GM20000 (cell line): Measurements from ENCODE around the gene ZNF276.
"Not testable (repeated sequence)": the region's sequence is repeated elsewhere in the genome, so short reads cannot be mapped to it uniquely, and the experiment has no call there.

Experiments
- DNase-seq: peaks from one replicate; pipeline ENCODE4 v3.0.0; 2012; ENCODE audit warnings: low spot score
- TF ChIP-seq, protein P1 (sequence below): IDR thresholded peaks from 2 replicates; pipeline ENCODE4 v1.5.1; 2012; ENCODE audit warnings: mild to moderate bottlenecking, control low read depth; ENCODE audit errors: extremely low read depth, missing control alignments

ZNF276 gene

DNA sequence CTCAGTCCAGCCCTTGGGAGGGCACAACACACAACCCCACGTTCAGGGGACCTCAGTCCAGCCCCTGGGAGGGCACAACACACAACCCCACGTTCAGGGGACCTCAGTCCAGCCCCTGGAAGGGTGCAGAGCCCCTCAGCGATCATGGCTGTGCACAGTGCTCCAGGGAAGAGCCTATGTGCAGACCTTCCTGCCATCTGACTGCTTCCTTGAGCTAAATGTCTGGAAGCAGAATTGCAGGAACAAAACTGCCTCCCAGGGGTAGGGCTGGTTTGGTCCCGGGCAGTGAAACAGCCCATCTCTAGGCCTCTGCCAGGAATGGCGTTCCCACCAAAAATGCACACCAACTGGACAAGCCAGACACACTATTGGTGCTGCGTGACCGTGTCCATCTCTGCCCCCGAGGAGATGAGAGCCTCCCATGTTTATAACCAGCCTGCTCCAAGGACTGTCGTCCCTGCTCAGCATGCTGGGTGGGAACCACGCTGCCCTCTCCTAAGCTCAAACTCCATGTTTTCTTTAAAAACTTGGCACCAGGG is 44.0 kb downstream of the ZNF276 start:
- DNase-seq, result no peak
- TF ChIP-seq, protein P1, sequence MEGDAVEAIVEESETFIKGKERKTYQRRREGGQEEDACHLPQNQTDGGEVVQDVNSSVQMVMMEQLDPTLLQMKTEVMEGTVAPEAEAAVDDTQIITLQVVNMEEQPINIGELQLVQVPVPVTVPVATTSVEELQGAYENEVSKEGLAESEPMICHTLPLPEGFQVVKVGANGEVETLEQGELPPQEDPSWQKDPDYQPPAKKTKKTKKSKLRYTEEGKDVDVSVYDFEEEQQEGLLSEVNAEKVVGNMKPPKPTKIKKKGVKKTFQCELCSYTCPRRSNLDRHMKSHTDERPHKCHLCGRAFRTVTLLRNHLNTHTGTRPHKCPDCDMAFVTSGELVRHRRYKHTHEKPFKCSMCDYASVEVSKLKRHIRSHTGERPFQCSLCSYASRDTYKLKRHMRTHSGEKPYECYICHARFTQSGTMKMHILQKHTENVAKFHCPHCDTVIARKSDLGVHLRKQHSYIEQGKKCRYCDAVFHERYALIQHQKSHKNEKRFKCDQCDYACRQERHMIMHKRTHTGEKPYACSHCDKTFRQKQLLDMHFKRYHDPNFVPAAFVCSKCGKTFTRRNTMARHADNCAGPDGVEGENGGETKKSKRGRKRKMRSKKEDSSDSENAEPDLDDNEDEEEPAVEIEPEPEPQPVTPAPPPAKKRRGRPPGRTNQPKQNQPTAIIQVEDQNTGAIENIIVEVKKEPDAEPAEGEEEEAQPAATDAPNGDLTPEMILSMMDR, result no peak

DNA sequence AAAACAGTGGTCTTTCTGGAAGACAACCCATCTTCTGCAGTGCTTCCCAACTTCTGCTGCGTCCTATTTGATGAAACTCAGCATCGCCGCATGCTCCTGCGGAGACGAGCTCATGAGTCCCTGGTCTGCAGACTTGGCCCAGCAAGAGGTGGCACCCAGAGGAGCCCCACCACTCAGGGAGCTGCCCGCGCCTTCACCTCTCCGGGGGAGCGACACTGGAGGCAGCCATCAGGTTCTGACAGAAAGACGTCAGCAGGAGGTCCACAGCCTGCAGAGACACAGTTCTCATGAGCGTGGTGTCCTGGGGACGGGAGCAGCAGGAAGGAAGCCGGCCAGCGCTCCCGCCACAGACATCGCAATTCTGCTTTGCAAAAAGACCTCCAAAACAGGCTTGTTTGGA is 49.0 kb downstream of the ZNF276 start:
- DNase-seq, result no peak
- TF ChIP-seq, protein P1, result no peak

DNA sequence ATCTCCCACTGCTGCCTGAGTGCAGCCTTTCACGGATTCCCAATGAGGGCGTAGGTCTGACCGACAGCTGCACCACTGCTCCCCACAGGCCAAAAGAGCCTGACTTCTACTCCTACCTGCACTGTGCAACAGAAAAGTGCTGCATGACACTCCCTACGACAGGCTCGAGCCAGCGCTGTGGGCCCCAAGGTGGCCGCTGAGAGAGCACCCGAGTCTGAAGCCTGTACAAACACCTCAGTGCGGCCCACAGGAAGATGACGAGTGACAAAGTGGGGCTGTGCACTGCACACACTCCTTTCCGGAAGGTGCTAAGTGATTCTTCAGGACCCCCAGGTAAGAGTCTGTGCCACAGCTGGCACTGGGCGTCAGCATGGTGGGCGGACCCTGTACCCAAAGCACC is 53.9 kb downstream of the ZNF276 start:
- TF ChIP-seq, protein P1, result no peak
- DNase-seq, result no peak

DNA sequence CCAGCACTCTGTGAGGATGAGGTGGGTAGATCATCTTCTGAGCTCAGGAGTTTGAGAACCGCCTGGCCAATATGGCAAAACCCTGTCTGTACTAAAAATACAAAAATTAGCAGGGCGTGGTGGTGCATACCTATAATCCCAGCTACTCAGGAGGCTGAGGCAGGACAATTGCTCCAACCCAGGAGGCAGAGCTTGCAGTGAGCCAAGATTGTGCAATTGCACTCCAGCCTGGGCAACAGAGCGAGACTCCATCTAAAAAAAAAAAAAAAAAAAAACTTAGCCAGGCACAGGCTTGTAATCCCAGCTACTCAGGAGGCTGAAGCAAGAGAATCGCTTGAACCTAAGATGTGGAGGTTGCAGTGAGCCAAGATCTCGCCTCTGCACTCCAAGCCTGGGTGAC is 56.9 kb downstream of the ZNF276 start:
- not testable (repeated sequence) for DNase-seq

DNA sequence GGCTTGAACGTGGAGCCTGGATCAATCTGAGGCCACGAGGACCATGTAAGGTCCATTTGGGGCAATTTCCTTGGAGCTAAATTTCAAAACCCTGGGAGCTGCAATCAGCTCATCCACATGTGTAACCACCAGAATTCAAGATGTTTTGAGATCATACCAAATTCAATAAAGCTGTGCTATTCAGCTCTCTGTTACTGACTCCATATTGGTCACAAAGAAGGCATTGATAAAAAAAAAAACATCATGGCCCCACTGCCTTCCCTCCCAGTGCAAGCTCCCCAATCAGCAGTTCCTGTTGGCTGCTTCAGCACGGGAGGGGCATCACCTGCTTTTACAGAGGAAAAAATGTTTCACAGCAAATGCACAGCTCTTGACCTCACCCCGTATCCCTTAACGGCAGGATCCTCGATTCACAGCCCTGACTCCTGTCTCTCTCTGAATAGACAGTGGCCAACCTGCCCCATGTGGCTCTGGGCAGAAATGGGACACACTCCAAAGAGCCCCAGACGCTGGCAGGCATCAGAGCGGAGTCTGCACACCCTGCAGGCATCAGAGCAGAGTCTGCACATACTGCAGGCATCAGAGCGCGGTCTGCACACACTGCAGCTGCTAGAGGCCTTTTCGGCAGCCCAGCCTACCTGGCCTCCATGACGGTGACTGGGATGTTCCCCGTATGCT is 58.0 kb downstream of the ZNF276 start:
- DNase-seq, result no peak
- TF ChIP-seq, protein P1, result no peak

DNA sequence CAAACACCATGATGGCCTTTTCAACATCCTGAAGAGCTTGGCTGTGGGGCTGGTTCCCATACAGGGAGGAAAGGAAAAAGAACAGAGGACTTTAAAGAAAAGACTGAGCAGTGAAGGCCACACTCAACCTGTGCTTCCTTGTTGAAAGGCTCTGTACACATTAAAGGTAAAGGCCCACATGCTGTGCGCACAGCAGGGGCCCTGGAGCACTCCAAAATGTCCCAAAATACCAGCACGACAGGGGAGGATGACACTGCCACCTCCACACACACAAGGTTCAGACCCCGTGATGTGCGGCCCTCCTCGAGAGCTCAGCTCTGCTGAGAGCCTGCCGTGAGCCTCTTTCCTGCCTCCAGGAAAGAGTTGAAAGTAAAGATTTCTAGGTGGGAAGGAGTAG is 58.6 kb downstream of the ZNF276 start:
- TF ChIP-seq, protein P1, result no peak
- DNase-seq, result no peak

DNA sequence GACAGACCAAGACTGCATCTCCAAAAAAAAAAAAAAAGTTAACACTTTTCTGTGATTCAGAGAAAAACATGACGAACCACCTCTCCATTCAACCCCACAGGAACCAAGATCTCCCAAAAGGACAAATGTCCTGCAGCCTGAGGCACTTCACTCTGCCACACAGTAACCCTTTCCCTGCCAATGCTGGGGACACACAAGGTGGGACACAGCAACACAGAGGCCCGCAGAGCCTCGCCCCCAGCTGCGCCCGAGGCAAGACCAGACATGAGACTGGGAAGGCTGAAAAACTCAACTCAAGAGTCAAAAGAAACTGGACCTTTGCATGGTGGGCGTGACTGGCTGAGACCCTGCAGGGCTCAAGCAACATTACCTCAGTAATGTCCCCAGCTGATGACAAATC is 61.2 kb downstream of the ZNF276 start:
- no peak for DNase-seq
- TF ChIP-seq, protein P1, result no peak

DNA sequence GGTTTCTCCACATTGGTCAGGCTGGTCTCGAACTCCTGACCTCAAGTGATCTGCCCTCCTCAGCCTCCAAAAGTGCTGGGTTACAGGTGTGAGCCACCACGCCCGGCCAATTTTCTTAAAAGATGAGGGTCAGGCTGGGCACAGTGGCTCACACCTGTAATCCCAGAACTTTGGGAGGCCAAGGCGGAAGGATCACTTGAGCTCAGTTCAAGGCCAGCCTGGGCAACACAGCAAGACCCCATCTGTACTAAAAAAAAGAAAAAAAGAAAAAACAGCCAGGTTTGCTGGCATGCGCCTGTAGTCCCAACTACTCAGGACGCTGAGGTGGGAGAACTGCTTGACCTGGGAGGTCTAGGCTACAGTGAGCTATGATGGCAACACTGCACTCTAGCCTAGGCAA is 62.6 kb downstream of the ZNF276 start:
- DNase-seq, result not testable (repeated sequence)

DNA sequence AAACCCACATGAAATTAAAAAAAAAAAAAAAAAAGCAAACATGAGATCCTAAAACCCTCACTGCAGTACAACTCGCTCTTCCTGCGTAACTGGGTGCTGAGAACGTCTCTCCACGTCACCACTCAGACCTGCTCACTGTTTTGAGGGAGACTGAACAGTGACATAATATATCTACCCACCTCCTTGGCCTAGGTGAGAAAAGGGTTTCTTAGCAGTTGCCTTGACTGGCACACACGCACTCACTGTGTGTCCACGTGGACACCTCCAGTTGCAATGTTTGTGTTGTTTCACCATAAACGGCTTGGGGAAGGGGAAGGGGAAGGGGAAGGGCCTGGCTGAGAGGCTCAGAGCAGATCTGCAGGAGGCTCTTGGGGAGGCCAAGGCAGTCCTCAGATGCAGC is 63.1 kb downstream of the ZNF276 start:
- DNase-seq, result no peak
- TF ChIP-seq, protein P1, result no peak
